ENCODE measurements around the gene METTL9.
"Not testable (repeated sequence)": the region's sequence is repeated elsewhere in the genome, so short reads cannot be mapped to it uniquely, and the experiment has no call there.

- not testable (repeated sequence) for TF ChIP-seq POLR2A (IDR thresholded peaks at IDR 0.05; ENCODE audit: low read depth, low read length); RAD21 (IDR thresholded peaks at IDR 0.05; ENCODE audit: low read length); SMC3 (IDR thresholded peaks at IDR 0.05; ENCODE audit: low read depth, low read length)
These were observed 30.5 kb downstream of the METTL9 start for GRCh38 chr16:21629616-21630539.
